Measurements from ENCODE around the gene CORO7.

GRCh38 chr16:4416200-4417032 is at the start of gene CORO7:
- TF ChIP-seq CTCF (conservative IDR thresholded peaks at IDR 0.05; ENCODE audit: low read depth, low read length) (no peak), EZH2phosphoT487 (IDR thresholded peaks at IDR 0.05; ENCODE audit: borderline replicate concordance, low read length) (no peak)
